GM12864 (cell line): ENCODE measurements around the gene GALT.

Experiments used
- DNase-seq: peaks from one replicate; pipeline ENCODE4 v3.0.0-alpha.2; 2011; ENCODE audit warnings: low read depth
- H3K4me3 ChIP-seq: 2 replicates; pipeline ENCODE4 v1.5.1; 2011; ENCODE audit warnings: mild to moderate bottlenecking, low read depth, low read length, control low read depth
- TF ChIP-seq, protein P1 (sequence below): IDR thresholded peaks from 2 replicates; pipeline ENCODE4 v1.5.1; 2011; ENCODE audit warnings: low read depth, mild to moderate bottlenecking, moderate library complexity, low read length, control low read depth, inconsistent platforms; ENCODE audit errors: missing control alignments

Gene GALT

DNA sequence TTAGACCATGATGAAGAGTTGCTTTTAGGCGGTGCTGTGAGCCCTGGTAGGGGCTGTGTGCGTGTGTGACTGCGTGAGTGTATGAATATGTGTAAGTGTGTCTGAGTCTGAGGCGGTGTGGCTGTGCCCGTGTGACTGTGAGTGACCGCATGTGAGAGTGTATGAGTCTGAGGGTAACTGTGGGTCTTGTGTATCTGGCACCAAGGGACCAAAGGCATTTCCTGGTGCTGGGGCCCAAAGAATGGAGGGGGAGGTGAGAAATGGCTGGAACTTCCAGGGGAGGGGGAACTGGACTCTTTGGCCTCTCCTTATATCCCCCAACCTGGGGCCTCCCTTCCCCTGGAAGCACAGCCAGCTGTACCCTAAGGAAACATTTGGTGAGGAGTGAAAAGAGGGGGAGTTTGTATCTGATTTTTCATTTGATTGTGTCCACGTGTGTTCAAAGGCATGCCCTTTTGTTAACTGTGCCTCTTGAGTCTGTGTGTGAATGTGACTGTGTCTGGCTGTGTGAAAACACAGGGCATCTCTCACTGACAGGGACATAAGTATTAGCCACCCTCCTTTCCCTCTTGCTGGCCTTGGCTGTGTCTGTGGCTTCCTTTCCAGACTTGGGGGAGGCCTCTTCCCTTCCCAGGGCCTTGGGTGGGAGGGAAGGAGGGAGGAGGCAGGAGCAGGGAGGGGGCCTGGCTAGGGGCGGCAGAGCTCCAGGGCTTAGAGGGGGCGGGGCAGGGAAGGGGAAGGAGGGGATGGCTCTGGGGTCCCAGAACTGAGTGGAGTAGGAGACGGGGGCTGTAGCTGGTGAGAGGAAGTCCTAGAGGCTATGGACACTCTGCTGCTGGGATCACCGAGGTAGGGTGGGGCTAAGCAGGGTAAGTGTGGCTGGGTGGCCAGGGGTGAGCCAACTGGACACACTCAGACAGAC lies 6.9 kb downstream of the GALT start:
- TF ChIP-seq, protein P1, sequence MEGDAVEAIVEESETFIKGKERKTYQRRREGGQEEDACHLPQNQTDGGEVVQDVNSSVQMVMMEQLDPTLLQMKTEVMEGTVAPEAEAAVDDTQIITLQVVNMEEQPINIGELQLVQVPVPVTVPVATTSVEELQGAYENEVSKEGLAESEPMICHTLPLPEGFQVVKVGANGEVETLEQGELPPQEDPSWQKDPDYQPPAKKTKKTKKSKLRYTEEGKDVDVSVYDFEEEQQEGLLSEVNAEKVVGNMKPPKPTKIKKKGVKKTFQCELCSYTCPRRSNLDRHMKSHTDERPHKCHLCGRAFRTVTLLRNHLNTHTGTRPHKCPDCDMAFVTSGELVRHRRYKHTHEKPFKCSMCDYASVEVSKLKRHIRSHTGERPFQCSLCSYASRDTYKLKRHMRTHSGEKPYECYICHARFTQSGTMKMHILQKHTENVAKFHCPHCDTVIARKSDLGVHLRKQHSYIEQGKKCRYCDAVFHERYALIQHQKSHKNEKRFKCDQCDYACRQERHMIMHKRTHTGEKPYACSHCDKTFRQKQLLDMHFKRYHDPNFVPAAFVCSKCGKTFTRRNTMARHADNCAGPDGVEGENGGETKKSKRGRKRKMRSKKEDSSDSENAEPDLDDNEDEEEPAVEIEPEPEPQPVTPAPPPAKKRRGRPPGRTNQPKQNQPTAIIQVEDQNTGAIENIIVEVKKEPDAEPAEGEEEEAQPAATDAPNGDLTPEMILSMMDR: no peak
- H3K4me3 ChIP-seq: no peak overlapping the region
- DNase-seq: no peak

DNA sequence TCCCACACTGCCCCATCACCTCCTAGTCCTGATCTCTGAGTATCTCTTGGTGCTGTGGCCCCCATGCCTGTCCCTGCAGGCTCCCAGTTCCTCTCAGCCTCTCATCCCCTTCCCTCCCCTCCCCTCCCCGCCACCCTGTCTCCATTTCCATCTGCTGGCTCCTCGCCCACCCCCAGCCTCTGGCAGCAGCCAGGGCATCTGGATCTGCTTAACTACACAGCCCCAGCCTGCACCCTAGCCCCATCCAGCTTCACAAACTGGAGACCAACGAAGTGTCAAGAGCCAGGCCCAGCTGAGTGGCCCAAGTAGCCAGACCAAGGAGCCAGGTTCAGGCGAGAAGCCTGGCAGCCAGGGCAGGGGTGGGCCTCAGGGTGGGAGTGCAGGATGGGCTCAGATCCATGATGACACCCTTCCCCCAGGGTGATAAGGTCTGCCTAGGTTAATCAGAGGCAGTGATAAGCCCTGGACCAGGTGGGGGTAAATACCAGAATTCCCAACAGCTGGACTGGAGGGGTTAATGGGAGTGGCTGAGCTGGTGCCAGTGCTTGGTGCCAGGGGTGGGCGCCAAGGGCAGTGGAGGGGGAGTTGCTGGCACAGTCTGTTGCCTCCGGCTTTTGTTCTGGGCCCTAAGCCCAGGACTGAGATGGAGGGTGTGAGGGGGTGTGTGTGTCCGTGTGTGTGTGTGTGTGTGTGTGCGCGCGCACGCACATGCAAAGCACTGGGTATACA lies 8.0 kb downstream of the GALT start:
- DNase-seq: no peak
- H3K4me3 ChIP-seq: no peak overlapping the region
- TF ChIP-seq, protein P1: no peak

DNA sequence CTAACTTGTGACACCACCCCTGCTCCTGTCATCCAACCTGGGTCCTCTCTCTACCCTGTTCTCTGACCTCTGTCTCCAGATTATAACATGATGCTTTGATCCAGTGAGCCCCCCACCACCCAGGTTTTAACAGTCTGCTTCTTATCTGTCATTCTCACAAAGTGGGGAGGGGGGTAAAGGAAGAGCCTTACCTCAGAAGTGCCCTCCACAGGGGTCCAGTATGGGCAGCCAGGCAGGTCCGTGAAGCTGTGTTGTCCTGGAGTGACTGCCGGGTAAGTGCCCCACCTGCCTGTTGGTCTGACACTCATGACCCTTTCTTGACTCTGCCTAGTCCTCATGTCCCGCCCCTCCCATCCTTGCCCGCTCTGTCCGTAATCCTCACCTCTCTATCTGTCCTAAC lies 8.9 kb downstream of the GALT start:
- TF ChIP-seq, protein P1: no peak
- DNase-seq: no peak
- H3K4me3 ChIP-seq: no peak overlapping the region

DNA sequence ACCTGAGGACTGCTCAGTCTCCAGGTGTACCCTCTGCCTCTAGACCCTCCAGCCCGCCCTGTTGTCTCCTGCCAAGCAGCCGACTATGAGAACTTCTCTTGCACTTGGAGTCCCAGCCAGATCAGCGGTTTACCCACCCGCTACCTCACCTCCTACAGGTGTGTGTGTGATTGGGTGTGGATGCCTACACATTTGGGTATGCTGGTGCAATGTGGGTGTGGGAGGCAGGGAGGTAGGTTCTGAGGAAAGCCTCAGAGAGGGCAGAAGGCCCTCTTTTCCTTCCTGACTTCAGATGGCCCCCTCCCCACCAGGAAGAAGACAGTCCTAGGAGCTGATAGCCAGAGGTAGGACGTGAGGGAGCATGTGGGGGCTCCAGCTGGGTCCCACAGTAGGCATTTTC lies 10.5 kb downstream of the GALT start:
- DNase-seq: no peak

DNA sequence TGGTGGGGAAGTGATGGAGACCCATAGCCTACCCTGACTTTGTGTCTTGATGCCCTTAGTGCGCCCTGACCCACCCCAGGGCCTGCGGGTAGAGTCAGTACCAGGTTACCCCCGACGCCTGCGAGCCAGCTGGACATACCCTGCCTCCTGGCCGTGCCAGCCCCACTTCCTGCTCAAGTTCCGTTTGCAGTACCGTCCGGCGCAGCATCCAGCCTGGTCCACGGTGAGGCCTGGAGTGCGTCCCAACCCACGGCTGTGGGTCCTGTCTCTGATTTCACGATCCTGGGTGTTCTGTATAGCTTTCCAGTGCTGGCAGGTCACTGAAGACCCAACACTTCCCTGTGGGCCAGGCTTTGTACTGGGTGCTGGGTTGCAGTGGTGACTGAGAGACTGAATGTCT lies 12.0 kb downstream of the GALT start:
- TF ChIP-seq, protein P1: no peak
- H3K4me3 ChIP-seq: no peak overlapping the region
- no peak for DNase-seq

More for the DNA sequence above, 10.5 kb downstream of the GALT start:
- TF ChIP-seq, protein P1: no peak
- no peak overlapping the region for H3K4me3 ChIP-seq

DNA sequence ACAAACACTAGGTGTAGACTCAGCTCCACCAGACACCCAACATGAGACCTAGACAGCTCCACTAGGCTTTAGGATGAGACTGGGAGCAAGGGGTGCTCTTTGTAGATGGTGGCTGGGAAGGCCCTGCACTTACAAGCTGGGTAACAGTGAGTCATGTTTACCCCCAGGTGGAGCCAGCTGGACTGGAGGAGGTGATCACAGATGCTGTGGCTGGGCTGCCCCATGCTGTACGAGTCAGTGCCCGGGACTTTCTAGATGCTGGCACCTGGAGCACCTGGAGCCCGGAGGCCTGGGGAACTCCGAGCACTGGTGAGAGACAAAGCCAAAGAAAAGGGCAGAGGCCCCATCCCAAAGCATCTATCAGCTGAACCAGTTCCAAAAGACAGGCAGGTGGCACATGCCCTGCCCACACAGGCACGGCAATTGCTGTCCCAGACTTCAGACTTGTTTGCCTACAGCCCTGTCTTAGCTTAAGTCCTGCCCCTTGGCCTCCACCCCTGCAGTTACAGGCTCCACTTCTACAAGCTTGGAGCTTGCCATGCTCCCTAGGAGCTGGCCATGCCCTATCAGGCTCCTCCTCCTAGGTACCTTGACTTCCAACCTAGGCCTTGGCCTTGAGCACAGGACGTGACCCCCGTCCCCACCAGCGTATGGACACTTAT lies 13.2 kb downstream of the GALT start:
- no peak overlapping the region for H3K4me3 ChIP-seq
- DNase-seq: no peak
- TF ChIP-seq, protein P1: no peak
